Activated CD4-positive, alpha-beta T cell treated with anti-CD3 and anti-CD28 coated beads for 24 hours (primary cell): ENCODE results near the gene RYR1.

Experiments
- DNase-seq, 2 donors: peaks; one replicate each; pipeline ENCODE4 v3.0.0-alpha.2; 2020; ENCODE audit warnings: low read depth in 2 of 2

Gene RYR1

DNA sequence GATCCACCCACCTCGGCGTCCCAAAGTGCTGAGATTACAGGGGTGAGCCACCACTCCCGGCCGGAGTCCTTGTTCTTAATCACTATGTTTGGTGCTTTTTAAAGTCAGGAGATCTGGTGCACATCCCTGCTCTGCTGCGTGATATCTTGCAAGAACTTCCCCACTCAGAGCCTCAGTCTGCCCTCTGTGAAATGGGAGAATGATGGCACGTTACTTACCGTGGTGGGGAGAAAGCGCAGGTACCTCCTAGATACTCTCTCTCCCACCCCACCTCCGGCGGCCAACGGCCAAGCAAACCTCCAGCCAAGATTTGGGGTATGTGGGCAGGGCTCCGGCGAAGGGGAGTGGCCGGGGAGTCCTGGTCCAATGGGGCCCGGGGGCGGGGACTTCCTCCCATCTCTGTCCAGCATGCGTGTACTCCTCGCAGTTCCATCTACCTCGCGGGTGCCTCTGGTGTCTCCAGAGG, at the start of gene RYR1:
TSS of gene RYR1 (plus strand) at position 424 of the 466 bp plus-strand sequence. CDS start 139 bp downstream, outside the sequence.
- peak; percentile 31 to 64 for DNase-seq

DNA sequence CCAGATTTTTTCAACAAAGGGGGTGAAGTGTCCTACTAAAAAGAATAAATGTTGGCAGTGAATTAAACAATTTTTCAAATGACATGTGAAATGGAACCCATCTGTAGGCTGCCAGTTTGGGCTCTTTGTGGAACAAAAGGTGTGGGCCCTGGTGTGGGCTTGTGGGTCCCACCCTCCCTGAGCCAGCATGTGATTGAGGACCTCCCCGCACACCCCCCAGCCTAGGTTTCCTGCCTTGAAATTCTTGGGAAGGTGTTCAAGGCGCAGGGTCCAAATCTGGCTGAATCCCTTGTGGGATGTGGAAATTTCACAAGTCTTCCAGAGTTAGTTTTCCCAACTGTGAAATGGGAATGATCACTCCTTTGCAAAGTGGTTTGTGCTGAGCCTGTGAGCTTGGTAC, 49.7 kb upstream of the RYR1 start:
- no peak for DNase-seq

DNA sequence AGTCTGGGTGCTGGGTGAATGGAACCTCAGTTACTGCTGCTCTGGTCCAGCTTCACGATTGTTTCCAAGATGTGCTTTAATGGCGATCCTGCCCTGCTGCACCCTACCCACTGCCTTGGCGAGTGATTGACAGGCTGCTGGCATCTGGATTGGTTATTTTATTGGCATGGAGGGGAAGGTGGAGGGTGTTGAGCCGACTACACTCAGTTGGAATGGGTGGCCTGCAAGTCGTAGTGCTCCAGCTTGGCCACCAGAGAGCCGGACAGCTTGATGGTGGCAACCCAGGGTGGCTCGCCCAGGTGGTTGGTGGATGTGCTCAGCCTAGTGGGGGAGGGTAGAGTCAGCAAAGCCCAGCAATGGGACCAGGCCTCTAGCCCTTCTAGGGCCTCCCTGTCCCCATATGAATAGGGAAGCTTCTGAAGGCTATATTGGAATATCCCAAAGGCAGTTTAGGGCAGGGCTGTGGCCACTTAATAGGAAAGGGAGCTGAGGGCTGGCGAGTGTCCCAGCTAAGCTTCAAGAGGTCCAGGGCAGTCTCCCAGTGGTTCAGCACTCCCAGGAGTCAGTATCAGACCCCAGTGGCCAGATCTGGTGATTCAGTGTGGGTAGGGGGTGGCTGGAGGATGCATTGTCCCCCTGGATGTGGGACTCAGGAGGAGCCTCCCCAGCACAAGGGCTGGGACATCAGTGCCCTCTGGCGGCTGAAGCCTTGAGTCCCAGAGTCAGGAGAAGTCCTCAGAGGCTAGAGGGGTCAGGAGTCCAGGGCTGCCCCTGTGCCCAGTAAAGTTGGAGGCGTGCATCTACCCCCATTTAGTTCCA, 49.1 kb upstream of the RYR1 start:
- no peak for DNase-seq

DNA sequence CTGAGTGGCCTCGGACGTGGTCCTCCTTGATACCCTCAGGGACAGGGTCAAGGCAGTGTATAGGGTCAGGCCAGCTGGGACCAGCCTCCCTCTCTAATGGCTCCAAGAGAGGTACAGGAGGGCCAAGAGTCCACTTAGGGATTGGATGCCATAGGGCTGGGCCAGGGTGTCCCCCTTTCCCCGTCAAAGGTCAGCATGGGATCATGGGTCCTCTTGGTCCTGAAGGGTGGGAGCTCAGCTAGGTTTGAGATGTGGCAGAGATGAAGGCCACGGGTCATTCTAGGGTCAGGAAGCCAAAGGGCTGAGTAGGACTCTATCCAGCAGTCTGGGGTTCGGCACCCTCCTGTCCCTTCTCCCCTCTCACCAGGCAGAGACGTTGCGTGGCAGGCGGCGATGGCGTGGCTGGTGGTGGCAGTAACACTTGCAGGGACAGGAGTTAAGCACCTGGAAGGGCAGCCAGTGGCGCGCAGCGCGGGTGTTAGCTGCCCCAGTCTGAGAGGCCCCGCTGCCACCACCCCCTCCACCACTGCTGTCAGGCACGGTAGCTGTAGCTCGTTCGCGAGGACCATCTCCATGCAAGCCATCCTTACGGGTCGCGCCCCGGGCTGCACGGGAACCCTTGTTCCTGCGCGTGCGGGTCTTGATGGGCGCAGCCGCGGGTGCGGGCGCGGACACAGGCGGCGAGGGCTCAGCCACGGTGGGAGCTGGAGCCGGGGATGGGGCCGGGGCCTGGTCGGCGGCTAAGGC, 48.3 kb upstream of the RYR1 start:
- no peak for DNase-seq

DNA sequence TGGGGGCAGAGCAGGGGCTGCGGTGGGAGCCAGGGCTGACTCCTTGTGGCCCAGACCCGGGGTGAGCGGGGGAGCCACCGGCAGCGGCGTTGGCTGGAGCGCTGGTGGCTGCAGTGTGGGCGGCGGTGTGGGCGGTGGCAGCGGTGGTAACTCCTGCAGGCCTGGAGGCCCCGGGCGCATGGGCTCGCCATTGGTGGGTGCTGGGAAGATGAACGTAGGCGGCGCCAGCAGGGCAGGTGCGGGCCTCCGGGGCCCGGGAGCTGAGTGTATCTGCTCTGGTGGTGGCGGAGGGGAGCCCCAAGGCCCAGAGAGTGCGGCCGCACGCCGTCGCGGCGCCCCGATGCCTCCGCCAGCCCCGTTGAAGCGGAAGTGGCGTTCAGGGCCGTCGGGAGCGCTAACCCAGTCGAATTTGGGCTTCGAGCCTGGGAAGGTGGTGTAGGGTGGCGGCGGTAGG, 47.7 kb upstream of the RYR1 start:
- DNase-seq = no peak

DNA sequence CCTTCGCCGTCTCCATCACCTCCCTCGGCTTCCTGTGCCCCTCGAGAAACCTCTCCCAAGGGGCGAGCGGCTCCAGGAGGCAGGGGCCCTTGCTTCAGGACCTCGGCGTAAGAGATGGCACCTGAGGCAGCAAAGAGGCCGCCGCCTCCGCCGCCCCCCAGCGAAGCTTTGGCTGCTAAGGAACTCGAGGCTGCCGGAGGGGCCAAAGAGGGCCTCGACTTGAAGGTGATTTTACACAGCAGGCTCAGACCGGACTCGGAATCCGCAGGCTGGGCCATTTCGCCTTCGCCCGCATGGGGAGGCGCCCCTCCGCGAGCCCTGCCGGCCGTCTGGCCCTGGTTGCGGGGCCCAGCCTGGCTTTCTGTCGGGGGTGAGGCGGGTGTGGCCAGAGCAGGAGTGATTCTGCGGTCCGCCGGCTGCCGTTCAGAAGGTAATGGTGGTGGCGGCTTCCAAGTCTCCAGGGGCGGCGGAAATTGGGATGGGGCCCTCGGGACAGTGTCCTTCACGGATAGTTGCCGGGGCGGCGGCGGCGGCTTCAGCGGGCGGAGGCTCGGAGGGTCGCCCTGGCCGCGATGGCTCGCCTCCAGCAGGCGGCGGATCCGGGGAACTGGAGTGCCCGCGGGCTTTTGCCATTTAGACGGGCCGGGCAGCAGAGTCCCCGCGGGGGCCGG, 47.1 kb upstream of the RYR1 start:
- no peak for DNase-seq

DNA sequence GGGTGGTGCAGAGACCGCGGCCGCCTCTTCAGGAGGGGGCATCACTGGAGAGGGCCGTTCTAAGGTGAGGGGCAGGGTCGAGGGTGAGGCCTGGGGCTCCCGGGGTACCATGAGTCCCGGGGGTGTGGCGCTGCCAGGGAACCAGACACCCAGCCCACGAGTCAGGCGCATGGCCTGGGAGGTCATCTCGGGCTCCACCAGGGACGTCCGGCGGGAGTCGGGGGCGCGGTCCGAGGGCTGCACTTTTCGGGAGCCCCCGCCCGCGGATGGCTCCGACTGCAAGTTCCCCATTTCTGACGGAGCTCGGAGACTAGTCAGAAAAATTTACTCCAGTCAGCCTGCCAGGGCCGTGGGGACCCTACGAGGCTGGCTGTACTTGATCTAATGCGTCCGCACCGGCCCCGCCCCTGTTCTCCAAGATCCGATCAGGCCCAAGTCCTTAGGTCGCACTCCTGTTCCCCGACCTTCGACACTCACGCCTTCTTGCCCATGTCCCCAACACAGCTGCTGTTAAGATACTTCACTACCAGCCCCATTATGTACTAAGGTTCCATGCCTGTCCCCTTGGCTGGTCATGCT, 46.4 kb upstream of the RYR1 start:
- no peak for DNase-seq

DNA sequence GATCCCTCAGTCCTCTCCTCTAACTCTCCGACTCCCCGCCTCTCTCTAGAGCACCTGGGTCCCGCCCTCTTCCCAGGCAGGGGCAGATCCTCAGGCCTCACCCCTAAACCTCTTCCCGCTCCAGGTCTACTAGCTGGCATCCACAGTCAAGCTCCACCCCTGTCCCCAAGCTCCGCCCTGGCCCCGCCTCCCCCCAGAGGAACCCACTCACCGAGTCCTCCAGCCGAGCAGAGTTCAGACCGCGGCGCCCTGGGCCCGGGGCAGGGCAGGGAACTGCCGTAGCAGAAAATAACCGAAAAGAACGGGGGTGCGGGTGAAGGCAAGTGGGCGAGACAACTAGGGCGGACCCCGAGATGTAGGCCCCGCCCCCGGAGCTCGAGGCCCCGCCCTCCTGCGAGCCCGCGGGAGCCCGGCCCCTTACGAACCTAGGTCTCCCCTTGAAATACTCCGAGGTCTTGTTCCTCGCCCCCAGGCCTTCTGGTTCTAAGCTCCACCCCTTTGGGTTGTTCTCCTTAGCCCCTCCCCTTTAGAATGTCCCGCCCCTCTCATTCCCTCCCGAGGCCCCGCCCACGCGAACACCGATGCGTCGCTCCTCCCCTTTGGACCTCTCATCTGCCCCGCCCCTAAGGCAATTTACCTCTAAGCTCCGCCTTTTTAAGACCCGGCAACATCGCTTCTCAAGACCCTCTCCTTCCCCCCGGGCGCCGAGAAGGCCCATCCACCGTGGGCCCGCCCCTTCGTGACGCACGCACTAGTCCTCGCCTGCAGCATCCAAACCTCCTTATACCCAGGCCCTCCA, 45.7 kb upstream of the RYR1 start, which contains the start of gene GGN:
TSS of gene GGN (minus strand) at position 485 of the 799 bp plus-strand sequence. CDS start 773 bp downstream, outside the sequence.
- DNase-seq = peak; percentile 64 to 73

DNA sequence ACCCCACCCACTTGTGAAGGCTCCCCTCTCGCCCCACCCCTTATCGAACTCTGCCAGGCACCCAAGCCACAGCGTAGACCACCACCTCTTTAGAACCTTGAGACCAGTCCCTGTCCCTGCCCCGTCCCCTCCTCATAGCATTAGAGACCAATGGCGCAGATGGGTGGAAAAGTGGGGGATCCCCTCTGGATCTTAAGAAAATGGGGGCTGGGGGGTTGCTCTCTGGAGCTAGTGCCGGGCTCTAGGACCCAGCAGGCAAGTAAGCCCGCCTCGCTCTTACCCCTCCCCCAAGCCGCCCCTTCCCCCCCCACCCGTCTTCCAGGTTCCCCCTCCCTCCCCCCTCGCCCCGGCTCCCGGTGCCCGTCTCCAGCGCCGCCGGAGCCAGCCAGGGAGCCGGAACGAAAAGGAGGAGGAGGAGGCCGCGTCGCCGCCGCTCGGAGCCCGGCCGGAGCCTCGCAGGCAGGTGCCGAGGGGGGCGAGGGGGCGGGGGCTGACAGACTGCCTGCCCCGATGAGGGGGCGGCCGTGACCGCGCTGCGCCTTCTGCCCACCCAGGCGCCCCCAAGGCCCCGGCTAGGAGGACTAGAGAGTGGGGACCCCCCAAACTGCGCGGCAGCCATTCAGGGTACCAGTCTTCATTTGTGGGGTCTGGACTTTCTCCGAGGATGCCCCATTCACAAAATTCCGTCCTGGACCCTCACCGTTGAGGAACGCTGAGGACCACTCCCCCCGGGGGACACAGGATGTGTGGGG, 45.0 kb upstream of the RYR1 start, which contains the start of gene SPRED3:
TSS of gene SPRED3 (plus strand) at position 349 of the 752 bp plus-strand sequence. CDS start 1,606 bp downstream, outside the sequence.
- DNase-seq = no peak

DNA sequence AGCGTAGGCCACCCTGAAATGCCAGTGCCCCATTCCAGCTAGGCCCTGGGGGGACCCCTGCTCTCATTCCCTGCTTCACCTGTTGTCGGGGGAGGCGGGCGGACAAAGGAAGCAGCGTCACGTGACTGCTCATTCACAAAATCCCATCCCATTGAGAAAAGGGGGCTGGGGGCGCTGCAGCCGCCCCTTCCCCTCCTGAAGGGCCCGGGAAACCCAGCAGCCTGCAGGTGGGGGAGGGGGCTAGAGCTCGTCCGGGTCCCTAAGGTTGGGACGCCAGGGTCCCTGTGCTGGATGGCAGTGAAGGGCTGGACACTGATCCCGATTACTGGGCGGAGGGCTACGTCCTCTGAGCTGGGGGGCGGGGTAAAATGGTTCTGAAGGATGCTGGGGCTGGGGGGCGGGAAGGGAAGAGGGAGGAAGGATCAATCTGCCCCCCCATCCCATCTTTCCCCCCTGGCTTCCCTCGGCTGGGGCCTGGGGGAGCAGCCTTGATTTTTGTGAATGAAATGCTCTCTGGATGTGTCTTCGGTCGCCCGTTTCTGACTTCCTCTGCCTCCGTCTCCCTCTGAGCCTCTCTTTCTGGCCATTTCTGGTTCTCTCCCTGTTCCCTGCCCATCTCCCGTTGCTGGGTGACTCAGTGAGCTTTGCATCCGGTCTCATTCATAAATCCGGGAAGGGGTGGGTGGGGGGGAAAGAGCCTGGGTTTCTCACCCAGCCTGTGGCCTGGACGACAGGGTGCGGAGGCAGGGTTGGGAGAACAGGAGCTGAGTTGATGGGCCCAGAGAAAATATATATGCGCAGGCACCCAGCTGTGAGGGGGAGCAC, 44.2 kb upstream of the RYR1 start:
- no peak for DNase-seq

DNA sequence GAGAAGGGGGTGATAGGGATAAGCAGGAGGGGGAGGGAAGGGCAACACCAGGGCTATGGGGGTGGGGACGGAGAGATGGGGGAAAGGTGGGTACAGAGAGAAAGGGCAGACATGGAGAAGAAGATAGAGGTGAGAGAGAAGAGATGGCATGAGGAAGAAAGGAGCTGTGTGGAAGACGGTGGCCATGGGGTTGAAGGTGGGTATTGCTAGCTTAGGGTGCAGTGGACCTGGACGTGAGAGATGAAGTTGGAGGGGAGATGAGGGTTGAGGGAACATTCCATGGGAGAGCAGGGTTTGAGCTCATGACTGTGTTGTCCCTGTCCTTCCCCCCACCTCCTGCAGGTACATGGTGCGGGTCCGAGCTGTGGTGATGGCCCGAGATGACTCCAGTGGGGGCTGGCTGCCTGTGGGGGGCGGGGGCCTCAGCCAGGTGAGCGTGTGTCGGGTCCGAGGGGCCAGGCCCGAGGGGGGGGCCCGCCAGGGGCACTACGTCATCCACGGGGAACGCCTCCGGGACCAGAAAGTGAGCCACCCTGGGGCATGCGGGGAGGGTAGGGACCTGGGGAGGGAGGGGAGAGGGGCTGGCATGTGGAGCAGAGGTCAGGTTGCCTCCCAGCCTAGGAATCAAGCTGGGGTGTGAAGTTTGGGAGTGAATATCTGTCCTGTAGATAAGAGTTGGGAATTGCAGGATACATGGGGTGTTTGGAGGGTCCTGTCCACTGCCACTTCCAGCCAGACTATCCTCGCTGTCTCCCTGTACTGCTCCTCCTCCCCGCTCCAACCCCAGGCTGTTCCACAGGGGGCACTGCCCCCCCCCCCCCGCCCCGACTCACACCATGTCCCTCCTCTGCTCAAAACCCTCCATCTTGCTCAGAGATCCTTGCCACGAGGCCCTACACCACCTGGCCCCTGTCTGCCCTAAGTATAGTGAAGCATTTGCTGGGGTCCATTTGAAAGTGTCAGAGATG, 43.2 kb upstream of the RYR1 start:
- no peak for DNase-seq

DNA sequence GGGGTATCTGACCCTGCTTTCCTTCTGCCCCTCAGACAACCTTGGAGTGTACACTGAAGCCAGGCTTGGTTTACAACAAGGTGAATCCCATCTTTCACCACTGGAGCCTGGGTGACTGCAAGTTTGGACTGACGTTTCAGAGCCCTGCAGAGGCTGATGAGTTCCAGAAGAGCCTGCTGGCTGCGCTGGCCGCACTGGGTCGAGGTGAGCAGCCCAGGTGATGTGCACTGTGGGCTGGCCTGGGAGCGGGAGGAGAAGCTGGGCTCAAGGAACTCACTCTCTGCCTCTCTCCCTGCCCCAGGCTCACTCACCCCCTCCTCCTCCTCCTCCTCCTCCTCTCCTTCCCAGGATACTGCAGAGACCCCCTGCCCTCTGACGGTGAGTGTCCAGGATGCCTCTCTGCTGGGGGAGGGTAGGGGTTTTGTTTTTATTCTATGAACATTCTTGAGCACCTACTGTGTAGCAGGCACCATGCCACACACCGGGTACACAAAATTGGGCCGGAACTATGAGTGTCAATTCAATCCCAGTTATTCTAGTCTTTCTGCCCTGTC, 41.5 kb upstream of the RYR1 start:
- DNase-seq = no peak

DNA sequence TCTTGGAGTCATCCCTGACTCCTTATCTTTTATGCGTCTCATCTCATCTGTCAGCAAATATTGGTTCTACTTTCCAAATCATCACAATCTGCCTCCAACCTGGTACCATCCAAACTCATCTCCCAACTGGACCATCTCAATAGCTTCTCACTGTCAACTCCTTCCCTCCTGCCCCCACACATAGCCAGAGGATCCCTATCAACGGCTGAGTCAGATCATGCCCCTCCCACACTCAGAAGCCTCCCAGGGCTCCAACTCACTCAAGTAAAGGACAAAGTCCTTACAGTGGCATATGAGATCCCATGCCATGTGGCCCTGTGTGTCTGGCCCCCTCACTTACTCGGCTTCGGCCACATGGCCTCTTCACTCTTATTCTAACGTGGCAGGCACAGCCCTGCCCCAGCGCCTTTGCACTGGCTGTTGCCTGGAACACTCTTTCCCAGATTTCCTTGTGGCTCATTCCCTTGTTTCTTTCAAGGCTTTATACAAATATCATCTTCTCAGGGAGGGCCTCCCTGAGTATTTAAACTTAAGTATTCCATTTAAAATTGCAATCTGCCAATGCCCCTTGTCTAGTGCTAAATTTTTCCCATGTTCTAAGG, 40.7 kb upstream of the RYR1 start:
- no peak for DNase-seq

DNA sequence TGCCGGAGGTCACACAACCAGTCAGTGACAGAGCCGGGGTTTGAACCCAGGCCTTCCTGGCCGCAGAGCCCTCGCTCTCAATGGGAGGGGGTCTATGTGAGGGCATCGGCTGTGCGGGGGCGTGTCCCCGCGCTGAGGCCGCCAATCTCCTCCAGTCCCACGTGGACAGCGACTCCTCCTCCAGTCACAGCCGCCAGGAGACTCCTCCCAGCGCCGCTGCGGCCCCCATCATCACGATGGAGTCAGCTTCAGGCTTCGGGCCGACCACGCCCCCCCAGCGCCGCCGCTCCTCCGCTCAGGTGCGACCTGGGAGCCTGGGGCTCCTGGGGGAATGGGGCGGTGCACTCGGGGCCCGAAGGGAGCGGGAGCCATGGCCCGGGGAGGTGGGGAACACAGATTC, 39.0 kb upstream of the RYR1 start:
- DNase-seq = peak; percentile 48 to 62

DNA sequence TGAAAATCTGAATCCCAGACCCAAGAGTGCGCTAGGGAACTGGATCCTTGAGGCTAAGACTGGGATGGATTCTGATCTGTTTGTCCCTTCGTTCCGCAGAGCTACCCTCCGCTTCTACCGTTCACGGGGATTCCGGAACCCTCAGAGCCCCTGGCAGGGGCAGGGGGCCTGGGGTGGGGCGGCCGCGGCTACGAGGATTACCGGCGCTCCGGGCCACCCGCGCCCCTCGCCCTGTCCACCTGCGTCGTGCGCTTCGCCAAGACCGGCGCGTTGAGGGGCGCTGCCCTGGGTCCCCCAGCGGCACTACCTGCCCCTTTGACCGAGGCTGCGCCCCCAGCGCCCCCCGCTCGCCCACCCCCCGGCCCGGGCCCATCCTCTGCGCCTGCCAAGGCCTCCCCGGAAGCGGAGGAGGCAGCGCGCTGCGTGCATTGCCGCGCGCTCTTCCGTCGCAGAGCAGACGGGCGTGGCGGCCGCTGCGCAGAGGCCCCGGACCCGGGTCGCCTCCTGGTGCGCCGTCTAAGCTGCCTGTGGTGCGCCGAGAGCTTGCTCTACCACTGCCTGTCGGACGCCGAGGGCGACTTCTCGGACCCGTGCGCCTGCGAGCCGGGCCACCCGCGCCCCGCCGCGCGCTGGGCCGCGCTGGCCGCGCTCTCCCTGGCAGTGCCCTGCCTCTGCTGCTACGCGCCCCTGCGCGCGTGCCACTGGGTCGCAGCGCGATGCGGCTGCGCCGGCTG, 37.9 kb upstream of the RYR1 start:
- DNase-seq = no peak

DNA sequence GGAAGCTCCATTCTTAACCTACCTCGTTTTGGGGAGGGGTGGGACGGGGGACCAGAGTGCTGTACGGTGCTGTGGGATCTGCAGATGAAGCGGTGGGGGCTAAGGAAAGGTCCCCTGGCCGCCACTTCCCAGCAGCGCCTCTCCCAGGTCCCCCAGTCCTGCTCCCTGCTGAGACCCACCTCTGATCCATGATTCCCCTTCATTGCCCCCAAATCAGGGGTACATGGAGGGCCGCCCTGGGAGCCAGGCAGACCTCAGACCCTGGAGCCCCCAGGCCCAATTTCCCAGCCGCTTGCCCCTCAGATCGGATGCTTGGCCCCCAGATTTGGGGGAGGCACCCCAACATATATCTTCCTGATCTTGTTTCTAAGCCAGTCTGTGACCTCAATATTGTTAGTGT, 34.4 kb upstream of the RYR1 start:
- DNase-seq = no peak

DNA sequence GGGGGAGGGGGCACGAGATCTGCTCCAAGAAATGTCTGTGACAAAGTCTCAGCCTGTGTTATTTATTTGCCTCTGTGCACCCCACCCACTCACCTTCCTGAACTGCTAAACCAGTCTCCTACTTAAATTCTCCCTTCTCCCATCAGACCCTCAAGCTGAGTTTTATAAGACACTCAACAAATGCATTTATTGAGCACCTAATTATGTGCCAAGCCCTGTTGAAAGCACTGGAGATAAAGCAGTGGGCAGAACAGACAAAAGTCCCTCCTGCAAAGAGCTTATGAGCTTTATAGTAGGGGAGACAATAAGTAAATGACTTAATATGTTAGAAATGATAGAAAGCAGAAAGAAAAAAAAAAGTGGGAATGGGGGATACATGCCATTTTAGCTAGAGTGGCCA, 34.0 kb upstream of the RYR1 start:
- no peak for DNase-seq
